NCI-H1105 treated with DMSO at 0.1 percent for 48 hours (cell line): ENCODE results near the gene CPT1C.
A peak's percentile ranks its signal among the peaks of the same experiment; 100 is the strongest.

Experiments used
- DNase-seq: peaks from one replicate; lab custom pipeline; 2025; lab: John Stamatoyannopoulos, UW

CPT1C gene

DNA sequence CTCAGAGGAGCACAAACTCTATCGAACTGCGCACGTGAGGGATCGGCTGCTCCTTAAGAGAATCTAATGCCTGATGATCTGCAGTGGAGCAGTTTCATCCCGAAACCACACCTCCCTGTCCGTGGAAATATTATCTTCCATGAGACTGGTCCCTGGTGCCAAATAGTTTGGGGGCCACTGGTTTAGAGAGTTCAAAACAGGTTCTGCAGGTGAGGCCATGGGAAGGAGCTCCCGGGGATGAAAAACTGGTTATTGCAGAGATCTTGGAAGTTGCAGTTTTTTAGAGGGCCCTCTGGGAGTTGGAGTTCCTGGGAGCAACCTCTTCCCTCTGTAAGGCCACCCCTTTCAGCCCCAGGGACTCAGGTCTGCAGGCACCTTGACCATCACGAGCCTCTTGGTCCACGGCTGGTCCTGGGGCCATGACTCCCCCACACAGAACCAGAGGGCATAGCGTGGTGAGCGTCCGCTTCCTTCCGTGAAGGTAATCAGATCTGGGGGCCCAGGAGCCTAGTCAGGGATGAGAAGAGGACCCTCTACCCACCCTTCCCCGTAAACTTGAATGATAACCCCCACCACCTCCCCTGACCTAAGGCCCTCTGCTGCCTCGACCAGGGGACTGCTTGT is 30.5 kb upstream of the CPT1C start:
- DNase-seq, result no peak

DNA sequence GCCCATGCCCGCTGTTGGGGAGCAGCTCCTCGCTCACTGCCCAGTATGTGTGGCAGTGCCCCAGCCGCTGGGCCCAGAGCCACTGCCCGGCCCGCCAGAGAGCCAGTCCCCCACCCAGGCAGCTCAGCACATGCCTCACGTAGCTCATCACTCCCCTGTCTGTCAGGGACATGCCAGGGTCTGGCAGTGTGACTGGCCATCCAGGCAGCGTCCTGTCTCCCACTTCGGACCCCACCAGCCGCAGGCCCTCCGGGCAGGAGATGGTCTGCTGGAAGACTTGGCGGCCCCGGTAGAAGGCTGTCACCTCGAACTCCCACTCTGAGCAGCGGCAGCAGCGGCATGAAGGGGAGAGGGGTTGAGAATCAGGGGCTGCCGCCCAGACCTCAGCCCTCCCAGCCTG is 28.9 kb upstream of the CPT1C start:
- DNase-seq, result no peak

DNA sequence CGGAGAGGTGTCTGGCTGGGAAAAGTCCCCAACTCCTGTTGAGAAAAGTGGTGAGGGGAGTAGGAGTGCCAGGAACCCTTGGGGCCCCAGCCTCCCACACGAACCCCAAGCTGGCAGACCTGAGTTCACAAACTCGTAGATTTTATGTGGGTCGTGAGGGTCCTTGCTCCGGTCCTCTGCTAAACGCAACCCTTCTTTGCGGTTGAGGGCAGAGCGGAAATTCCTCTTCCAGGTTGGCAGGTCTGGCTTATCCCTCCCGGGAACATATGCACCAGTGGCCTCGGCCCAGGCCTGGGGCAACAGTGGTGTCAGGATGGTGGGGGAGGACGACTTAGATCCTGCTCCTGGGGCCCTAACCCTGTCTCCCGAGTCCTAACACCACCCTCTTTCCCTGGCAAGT is 27.7 kb upstream of the CPT1C start:
- DNase-seq, result no peak

DNA sequence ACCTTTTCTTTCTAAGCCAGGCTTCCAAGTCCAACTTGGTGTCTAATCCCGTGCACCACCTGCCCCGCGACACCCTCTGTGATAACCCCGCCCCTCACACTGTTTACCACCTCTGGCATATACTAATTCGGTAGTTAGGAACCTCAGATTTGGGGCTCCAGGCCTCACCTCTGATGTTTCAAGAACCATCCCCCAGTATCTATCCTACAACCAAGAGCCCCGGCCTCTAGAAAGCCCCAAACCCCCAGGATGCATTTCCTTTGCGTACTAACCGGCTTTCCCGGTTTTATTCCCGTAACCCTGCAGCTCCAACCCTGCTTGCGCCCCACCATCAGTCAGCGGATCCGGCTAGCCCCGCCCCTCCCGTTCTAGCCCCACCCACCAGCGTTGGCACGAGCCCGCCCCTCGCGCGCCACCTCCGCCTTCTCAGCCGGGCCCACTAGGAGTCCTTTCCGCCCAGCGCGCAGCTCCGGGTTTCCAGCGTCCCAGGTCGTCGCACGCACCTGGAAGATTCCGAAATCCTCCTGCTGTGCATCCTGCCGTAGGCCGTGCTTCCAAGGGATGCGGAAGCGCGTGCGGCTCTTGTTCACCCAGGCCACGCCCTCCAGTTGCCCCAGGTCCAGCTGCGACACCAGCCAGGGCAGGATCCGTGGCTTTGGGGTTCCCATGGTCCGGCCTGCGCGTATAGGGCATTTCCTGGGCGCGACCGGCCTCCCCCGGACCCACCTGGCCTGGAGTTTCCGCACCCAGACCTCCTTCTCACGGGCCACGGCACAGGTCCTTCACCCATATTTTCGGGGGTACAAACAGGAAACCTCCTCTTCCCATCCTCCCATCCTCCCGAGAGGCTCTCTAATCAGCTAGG is 26.5 kb upstream of the CPT1C start:
- DNase-seq, result peak; percentile 82

DNA sequence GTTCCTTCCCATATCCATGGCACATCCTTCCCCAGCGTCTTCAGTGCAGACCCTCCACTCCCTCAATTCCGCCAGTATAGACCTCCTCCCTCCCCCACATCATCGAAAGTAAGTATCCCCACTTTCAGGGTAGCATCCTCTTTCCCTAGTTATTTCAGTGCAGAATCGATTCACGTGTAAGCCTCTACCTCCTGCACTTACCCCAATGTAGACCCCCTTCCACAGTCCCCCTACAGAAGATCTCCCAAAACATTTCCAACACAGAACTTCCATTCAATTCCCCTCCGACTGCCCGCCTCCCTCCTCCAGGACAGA is 25.9 kb upstream of the CPT1C start:
- DNase-seq, result no peak

DNA sequence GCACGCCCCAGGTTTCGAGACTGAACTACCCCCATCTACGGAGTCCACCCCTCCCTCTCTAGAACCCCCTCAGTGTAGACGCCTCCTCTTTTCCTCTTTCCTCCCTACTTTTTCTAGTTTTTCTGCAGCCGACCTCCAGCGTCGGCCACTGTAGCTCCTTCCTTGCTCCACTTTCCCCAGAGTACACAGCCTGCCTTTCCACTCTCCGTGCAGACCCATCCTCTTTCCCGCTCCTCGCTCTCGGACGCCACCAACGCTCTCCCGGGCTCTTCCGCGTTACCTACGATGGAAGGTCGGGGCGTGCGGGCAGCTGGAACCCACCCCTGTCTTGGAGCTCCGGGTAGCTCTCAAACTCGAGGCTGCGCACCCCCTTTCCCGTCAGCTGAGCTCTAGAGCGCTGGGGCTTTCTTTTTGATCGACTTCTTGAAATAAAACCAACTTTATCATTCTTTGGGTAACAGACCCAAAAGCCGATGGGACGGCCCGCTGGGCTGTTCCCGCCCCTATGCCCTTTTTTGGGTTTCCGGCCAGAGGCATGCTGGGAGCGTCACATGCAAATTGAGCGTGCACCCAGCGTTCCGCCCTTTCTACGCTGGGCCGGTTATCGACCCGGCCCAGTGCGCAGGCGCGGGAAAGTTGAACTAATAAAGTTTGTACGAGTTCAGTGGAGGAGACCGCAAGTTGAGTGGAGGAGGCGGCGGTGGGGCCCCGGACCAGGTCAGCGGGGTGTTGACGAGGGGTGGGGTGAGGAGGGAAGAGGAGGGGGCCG is 25.4 kb upstream of the CPT1C start, which contains the start of the genes BCL2L12 and IRF3:
BCL2L12 (plus strand) TSS at position 583 of the 769 bp plus-strand sequence. CDS start 760 bp downstream, outside the sequence.
IRF3 (minus strand) TSS at position 507 of the 769 bp plus-strand sequence. CDS start 1,019 bp downstream, outside the sequence.
- DNase-seq, result peak; percentile 88

DNA sequence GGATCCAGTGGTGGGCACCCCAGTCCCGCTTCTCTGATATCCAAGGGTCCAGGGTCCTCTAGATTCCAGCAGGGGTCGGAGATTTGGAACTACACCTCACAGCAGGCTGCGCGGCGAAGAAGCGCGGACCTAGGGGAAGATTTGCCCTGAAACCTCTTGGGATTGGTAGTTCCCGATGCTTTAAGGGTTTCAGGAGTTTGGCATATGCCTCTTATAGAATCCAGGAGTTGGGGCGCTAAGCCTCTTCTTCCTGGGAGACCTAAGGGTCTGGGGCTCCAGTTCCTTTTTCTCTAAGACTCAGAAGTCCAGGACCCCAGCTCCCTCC is 24.8 kb upstream of the CPT1C start:
- no peak for DNase-seq

DNA sequence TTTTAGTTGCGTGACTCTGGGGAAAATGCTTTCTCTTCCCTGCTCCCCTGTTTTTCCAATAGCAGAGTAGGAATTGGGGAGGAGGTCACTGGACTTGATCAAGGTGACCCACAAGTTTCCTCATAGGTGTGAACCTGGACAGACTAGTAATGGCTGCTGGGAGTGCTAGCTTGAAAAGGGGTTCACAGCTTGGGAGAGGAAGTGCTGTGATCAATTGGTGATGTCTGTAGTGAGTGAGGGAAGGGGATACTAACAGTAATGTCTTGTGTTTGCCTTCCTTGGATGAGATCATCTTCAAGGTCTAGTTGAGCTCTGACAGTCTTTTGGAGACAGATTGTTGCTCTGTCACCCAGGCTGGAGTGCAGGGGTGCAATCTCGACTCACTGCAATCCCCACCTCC is 23.4 kb upstream of the CPT1C start:
- DNase-seq, result no peak

DNA sequence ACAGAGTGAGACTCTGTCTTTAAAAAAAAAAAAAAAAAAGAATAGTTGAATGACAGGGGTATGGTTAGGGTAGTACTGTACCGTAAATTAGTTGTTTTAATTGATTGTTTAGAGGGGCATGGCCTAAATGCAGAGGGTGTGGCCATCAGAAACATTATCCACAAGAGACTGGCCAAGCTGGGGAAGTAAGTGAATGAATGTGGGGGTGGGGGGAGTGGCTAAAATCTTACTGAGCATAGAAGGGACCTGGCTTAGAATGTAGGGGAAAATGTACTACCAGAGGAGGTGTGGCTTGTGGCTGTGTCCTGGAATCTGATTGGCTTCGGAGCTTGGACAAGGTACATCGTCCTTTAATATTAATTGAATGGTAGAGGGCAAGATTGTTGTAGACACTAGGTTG is 21.4 kb upstream of the CPT1C start:
- DNase-seq, result no peak

DNA sequence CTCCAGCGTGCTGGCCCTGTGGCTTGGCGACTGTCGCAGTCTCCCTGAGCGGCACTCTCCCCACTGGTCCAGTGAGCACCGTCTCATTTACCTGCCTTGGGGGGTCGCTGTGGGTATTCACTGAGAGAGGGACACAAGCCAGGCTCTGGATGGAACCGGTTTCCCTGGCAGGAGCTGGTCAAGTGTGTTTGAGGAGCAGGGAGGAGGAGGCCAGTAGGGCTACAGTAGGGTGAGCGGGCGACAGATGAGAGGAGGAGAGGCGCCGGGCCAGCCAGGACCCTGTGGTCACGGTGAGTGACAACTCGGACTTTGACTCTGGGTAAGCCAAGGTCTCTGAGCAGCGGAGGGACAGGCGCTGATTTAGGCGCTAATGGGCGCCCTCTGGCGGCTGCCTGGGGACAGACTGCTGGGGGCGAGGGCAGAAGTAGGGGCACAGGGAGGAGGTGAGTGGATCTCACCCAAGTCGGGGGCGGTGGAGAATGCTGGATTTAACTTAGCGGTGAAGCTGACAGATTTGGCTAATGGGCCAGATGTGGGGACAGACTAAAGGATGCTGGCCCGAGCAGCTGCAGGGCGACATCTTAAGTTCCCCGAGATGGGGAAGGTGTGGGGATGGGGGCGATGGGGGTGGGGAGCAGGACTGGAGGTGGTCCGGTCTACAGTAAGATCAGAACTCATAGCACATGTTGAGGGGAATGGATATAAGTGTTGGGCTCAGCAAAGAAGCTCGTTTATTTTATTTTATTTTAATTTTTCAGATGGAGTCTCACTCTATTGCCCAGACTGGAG is 18.6 kb upstream of the CPT1C start:
- peak; percentile 82 for DNase-seq

DNA sequence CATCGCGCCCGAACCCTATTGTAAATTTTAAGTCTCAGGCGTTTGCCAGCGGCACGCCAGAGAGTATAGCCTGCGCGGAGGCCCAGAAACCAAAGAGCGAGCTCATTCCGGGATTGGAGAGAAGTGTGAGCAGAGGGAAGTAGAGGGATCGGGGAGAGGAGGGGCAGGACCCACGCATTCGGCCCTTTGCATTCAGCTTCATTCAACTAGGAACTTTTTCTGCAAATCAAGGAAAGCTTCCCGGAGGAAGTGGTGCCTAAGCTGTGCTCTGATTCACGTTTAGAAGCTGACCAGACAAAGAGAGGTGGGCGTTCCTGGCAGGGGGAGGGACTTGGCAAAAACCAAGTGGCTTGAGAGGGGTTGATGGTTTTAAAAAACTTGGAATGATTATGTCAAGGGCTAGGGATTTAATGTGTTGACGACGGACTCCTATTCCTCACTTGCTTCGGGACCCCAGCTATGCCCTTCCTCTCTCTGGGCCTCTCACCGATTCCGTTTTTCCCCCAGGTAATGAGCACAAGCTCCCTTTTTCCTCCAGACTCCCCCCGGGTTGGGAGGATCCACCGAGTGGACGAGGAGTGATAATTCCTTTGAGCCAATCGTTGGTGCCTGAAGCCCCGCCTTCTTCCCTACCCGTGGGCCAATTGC is 14.7 kb upstream of the CPT1C start:
- peak; percentile 87 for DNase-seq

DNA sequence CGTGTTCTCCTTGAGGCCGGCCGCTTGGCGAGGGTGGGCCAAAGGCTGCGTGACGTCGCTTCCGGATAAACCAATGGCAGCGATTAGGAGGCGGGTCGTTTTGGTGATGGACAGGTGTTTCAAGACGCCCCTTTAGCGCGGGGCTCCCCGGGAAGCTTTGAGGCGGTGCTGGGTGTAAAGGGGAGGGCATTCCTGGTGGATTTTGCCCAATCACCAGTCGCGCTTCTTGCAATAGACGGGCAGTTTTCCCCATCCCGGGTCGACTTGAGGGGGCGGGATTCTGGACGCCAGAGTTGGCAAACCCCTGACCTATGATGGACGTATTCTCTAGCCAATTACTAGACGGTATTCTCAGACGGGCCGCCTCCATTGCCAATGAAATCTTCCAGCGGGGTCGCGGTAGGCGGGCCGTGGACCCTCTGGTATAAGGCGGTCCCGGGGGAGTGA is 14.1 kb upstream of the CPT1C start:
- DNase-seq, result peak; percentile 100

DNA sequence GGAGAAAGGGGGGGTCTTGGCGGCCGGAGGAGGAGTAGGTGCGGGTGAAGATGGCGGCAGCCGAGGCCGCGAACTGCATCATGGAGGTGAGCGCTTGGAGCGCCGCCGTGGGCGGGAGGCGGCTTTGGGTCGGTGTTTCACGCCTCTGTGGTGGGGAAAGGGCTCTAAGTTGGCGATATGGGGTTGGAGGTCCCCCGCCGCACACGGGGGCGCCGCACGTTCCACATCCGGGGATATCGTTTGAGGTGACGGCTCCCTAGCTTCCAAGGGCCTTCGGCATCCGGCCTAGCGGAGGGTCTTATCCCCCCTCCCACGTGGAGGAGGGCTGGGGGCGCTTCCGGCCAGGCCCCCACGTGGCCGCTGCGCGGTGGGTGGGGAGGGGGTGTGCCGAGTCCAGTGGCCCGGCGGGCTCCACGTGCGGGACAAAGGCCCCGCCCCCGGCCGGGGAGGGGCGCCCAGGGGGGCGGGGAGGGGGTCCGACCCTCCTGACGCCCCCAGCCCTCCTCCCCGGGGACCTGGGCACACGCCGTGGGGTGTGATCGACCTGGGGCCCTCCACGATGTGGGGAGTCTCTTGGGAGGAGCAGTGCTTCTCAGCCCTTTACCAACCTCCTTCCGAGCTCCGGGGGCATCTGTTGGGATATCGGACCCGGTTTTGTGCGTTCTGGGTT is 13.6 kb upstream of the CPT1C start, which contains the start of gene PRMT1:
PRMT1 (plus strand) TSS at position 41 of the 670 bp plus-strand sequence; CDS start at position 51, 10 bp downstream.
- peak; percentile 28 for DNase-seq

DNA sequence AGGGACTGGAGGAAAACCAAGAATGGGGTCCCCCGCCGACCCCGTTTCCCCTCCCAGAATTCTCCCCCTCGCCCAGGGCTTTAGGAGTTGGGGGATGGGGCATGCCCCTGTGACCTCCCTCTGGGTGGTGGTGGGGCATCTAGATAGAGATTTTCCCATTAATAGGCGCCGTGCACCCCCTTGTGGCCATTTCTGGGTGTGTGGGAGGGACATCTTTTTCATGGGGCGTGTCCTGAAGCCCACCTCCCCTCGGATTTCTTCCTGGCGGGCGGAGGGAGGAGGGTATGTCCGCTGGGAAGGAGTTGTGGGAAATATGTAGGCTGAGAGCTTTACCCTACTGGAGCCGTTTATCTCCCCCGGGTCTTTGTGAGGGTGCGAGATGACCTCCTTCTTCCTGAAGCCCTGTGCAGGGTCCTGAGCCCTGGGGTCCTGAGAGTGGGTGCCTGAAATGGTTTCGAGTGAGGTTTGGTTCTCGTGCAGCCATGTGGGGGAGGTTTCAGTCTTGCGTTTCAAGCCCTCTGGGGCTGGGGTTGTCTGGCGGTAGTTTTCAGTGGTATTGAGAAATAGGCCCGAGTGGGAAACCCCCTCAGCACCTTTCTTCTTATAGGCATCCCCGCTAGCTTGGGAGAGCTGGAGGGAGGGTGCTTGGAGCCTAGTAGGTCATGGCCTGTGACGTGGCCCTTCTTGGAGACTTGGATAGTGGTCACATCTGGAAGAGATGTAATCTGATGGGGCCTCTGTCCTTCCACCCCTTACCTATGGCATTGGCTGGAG is 12.8 kb upstream of the CPT1C start:
- DNase-seq, result peak; percentile 59

DNA sequence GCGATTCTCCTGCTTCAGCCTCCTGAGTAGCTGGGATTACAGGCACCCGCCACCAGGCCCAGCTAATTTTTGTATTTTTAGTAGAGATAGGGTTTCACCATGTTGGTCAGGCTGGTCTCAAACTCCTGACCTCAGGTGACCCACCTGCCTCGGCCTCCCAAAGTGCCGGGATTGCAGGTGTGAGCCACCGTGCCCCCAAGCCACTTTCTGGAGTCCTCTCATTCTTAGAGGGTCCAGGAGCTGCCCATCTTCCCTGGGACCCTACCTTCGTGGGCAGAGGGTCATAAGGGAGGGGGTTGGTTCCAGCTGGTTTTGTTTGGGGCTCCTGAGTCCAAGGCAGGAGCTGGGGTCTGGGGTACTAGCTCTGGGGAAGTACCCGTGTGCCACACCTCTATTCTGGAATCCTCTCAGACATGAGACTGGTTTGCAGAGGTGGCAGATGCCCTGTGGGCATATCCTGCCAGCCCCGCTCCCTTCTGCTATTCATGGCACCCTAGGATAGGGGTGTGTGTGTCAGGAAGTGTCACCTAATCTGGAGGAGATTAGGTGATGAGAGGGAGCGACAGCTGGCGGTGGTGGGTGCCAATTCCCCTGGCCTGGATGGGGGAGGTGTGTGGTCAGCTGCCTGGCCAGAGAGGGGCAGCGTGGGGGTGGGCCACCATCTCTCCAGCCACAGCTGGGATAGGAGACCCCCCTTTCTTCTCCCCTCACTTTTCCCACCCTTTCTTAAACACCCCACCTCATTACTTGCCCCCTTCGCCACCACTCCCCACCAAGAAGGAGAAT is 11.7 kb upstream of the CPT1C start:
- DNase-seq, result no peak

DNA sequence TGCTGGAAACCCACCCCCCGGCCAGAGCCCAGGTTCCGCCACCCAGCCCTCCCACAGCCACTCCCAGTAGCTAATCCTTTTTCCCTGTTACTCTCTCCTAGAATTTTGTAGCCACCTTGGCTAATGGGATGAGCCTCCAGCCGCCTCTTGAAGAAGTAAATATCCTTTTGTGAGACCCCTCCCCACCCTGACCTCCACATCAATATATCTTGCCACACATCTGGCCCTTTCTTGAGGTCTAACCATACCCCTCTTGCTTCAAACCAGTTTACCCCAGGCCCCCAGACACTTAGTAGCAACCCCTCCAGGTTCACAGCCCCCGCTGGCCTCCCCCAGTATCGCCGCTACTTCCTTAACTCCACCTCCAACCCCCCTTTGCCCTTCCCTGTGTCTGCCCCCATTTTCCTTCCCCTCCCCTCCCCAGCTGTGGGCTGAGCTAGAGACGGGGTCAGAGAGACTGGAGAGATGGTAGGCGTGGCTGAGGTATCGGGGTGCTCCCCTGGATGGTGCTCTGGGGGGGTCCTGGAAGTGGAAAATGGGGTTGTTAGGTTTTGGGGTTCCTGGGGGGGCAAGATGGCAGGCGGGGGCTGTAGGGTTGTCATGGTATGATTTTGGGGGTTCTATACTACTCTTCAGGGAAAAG is 11.0 kb upstream of the CPT1C start:
- DNase-seq, result no peak

DNA sequence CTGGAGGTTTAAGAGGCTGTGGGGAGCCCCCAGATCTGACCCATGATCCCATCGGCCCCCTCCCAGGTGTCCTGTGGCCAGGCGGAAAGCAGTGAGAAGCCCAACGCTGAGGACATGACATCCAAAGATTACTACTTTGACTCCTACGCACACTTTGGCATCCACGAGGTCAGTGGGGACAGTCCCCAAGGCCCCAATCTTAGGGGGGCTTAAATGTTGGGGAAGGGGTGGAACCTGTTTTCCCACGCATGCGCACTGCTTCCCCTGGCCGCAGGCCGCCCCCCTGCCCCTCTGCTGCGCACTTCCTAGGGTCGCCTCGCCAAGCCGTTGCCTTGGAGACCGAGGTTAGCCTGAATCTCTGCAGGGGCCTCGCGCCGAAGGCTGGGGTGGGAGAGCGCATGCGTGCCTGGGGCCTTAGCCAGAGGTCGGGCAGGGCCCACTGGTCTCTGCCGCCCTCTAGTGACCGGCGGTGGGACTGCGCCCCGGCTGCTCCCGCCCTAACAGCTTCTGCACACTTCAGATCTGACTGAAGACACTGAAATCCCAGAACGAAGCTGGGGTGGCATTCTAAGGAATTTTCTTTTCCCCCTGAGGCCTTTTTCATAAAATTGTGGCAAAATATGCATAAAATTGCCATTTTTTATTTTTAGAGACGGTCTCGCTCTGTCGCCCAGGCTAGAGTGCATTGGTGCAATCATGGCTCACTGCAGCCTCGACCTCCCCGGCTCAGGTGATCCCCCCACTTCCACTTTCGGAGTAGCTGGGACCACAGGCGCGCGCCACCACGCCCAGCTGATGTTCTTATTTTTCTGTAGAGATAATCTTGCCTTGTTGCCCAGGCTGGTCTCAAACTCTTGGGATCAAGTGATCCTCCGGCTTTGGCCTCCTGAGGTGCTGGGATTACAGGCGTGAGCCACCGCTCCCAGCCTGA is 10.2 kb upstream of the CPT1C start:
- peak; percentile 90 for DNase-seq

DNA sequence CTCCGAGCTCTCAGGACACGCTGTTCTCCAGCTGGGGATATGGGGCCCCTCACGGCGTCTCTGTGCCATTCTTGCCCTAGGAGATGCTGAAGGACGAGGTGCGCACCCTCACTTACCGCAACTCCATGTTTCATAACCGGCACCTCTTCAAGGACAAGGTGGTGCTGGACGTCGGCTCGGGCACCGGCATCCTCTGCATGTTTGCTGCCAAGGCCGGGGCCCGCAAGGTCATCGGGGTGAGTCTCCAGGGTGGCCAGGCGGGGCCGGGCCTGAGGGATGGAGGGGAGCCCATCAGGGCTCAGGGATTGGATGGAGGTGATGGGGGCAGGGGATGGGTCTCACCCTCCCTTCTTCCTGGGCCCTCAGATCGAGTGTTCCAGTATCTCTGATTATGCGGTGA is 9.1 kb upstream of the CPT1C start:
- DNase-seq, result no peak
